Measurements from ENCODE around the gene SPSB1.

DNA sequence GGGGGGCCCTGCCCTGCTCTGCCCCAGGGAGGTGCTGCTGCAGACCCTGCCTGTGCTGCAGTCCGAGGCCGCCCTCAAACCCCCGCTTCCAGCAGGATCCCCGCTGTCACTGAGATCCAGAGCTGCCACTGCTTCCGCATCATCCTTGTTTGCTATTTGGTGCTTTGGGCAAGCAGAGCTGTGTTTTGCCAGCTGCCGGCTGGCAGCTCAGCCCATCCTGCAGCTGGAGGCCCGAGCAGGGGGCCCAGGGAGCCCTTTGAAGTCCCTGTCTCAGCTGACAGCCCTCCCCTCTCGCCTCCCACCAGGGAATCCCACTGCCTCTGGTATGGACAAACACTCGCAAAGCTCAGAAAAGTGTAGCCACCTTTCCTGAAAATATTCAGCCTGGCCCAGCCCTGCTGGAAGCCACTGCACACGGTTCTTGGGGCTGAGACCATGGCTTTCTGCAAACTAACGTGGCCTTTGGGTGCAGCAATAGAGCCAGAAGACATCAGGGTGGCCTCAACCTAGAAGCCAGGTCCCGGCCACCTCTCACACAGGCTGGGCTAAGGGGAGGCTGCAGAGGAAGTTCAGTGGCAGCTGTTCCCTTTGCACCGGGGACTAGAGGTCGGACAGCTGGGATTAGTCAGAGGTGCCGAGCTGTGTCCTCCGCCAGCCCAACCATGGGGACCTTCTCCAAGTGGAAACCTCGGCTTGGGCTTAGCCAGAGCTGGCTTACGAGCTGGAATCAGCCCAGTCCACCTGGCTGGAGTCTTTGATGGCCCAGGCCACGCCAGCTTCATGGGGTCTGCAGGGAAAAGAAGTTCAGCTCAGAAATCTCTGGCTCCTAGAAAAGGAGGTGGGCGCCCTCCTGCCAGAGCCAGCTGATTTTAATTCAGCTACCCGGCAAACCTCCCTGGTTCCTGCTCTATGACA lies 107.1 kb downstream of the SPSB1 start:
- TF ChIP-seq, protein P1, sequence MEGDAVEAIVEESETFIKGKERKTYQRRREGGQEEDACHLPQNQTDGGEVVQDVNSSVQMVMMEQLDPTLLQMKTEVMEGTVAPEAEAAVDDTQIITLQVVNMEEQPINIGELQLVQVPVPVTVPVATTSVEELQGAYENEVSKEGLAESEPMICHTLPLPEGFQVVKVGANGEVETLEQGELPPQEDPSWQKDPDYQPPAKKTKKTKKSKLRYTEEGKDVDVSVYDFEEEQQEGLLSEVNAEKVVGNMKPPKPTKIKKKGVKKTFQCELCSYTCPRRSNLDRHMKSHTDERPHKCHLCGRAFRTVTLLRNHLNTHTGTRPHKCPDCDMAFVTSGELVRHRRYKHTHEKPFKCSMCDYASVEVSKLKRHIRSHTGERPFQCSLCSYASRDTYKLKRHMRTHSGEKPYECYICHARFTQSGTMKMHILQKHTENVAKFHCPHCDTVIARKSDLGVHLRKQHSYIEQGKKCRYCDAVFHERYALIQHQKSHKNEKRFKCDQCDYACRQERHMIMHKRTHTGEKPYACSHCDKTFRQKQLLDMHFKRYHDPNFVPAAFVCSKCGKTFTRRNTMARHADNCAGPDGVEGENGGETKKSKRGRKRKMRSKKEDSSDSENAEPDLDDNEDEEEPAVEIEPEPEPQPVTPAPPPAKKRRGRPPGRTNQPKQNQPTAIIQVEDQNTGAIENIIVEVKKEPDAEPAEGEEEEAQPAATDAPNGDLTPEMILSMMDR (IDR thresholded peaks at IDR 0.05), result no peak
- TF ChIP-seq POLR2A (IDR thresholded peaks at IDR 0.05), result no peak

Measured in right lobe of liver (tissue), 4 donors.